ENCODE results near the gene BICDL1.

The BICDL1 gene

DNA sequence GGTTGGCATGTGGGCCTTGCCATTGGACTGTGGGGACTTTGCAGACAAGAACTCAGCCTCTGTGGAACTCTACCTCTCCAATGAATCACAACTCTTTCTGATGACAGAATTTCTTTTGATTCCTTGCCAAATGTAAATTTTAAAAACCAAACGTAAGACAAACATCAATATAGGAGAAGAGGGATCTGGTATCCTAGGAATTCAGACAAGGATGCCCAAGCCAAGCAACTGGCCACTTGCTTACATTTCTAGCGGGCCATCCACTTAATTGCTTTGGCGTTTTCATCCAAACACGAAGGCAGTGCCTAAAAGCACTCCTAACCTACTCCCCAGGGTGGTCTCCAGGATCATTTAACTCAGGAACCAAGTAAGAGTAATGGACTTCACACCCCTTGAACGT is 150.9 kb downstream of the BICDL1 start:
- Histone ChIP-seq H3K14ac (ENCODE audit: low read length) (no peak overlapping the region), H2AK5ac (ENCODE audit: low read length) (no peak overlapping the region), H3K36me3 (ENCODE audit: control insufficient read depth in 1 of 2, insufficient read depth in 2 of 2, low read length in 2 of 2) (peaks cover 76 to 81% of the 10 kb centered on the region in 2 experiments), H3K4me3 (ENCODE audit: low read depth, low read length) (no peak overlapping the region), H3K79me1 (ENCODE audit: low read length) (no peaks in the 10 kb centered on the region), H3K9me3 (ENCODE audit: insufficient read depth, low read depth, low read length) (peaks cover 4% of the 10 kb centered on the region), H2BK12ac (ENCODE audit: low read length) (no peak overlapping the region), H3K9ac (ENCODE audit: low read length) (no peak overlapping the region), H3K18ac (ENCODE audit: low read length) (no peak overlapping the region), H4K8ac (ENCODE audit: low read depth, low read length) (no peak overlapping the region), H3K27me3 (ENCODE audit: insufficient read depth, low read length) (no peaks in the 10 kb centered on the region), H2BK120ac (ENCODE audit: insufficient read depth, low read length, poor library complexity) (no peak overlapping the region), H2AFZ (ENCODE audit: insufficient read depth, low read length, poor library complexity) (no peak overlapping the region), H3K23ac (ENCODE audit: low read length) (no peak overlapping the region), H2BK5ac (ENCODE audit: low read depth, low read length, poor library complexity) (no peak overlapping the region), H3K4me1 (ENCODE audit: control insufficient read depth in 1 of 2, insufficient read depth in 2 of 2, low read length in 2 of 2) (peaks cover 0 to 3% of the 10 kb centered on the region in 2 experiments), H4K91ac (ENCODE audit: low read depth, low read length) (no peak overlapping the region), H3K4me2 (ENCODE audit: low read length) (no peak overlapping the region), H3K27ac (ENCODE audit: low read depth, low read length) (no peak overlapping the region), H3K79me2 (ENCODE audit: control insufficient read depth, insufficient read depth, low read length, poor library complexity) (no peaks in the 10 kb centered on the region), H4K12ac (ENCODE audit: low read depth, low read length) (no peak overlapping the region), H3K4ac (ENCODE audit: low read depth, low read length) (no peak overlapping the region)
- no CpG with 5 or more reads among the region's 5 CpGs for WGBS (ENCODE audit: extremely low coverage, insufficient coverage, insufficient read length)
- DNase-seq, result no peak

DNA sequence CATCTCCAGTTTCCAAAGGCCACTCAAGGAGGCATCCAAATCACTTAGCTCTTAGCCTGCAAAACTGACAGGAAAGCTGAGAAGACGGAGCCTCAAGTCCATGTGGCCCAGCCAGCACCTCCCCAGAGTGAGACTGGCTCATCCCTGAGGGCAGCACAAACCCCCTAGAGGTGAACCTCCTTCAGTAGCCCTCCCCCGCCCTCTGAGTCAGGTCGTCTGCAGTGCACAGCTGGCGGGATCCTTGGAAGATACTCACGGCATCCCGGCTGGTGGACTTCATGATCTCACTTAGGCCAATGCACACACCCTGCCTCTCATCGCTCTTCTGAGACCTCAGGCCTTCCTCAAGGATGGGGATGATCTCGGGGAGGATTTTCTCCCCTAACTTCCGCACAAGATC is 151.6 kb downstream of the BICDL1 start:
- Histone ChIP-seq H2BK120ac (ENCODE audit: insufficient read depth, low read length, poor library complexity) (no peak overlapping the region), H4K91ac (ENCODE audit: low read depth, low read length) (no peak overlapping the region), H3K4me3 (ENCODE audit: low read depth, low read length) (no peak overlapping the region), H2BK12ac (ENCODE audit: low read length) (no peak overlapping the region), H3K79me2 (ENCODE audit: control insufficient read depth, insufficient read depth, low read length, poor library complexity) (no peaks in the 10 kb centered on the region), H4K8ac (ENCODE audit: low read depth, low read length) (no peak overlapping the region), H3K4ac (ENCODE audit: low read depth, low read length) (no peak overlapping the region), H3K23ac (ENCODE audit: low read length) (no peak overlapping the region), H3K9ac (ENCODE audit: low read length) (no peak overlapping the region), H4K12ac (ENCODE audit: low read depth, low read length) (no peak overlapping the region), H3K14ac (ENCODE audit: low read length) (no peak overlapping the region), H3K27me3 (ENCODE audit: insufficient read depth, low read length) (no peaks in the 10 kb centered on the region), H3K4me1 (ENCODE audit: control insufficient read depth in 1 of 2, insufficient read depth in 2 of 2, low read length in 2 of 2) (peaks cover 0 to 3% of the 10 kb centered on the region in 2 experiments), H3K4me2 (ENCODE audit: low read length) (no peak overlapping the region), H2BK5ac (ENCODE audit: low read depth, low read length, poor library complexity) (no peak overlapping the region), H3K27ac (ENCODE audit: low read depth, low read length) (no peak overlapping the region), H3K79me1 (ENCODE audit: low read length) (no peaks in the 10 kb centered on the region), H3K36me3 (ENCODE audit: control insufficient read depth in 1 of 2, insufficient read depth in 2 of 2, low read length in 2 of 2) (peaks cover 78 to 82% of the 10 kb centered on the region in 2 experiments), H3K9me3 (ENCODE audit: insufficient read depth, low read depth, low read length) (peaks cover 4% of the 10 kb centered on the region), H3K18ac (ENCODE audit: low read length) (no peak overlapping the region), H2AK5ac (ENCODE audit: low read length) (no peak overlapping the region), H2AFZ (ENCODE audit: insufficient read depth, low read length, poor library complexity) (no peak overlapping the region)
- no peak for DNase-seq
- no CpG with 5 or more reads among the region's 9 CpGs for WGBS (ENCODE audit: extremely low coverage, insufficient coverage, insufficient read length)

DNA sequence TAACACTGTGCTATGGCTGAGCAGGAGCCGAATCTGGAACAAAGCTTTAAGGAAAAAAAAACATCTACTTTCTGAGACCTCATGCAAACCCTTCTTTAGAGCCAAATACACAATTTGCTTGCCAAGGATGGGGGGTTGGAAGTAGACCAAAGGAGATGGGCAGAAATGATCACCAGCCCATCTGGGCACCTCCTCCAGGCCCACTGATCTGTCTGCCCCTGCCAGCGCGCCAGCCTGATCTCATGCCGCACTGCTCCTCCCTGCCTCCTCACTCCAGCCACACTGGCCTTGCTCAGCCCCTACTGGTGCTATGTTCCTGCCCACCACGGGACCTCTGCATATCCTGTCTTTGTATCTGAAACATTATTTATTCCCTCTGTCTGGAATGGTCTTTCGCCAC is 152.3 kb downstream of the BICDL1 start:
- no peak overlapping the region for H2BK12ac ChIP-seq (ENCODE audit: low read length)

DNA sequence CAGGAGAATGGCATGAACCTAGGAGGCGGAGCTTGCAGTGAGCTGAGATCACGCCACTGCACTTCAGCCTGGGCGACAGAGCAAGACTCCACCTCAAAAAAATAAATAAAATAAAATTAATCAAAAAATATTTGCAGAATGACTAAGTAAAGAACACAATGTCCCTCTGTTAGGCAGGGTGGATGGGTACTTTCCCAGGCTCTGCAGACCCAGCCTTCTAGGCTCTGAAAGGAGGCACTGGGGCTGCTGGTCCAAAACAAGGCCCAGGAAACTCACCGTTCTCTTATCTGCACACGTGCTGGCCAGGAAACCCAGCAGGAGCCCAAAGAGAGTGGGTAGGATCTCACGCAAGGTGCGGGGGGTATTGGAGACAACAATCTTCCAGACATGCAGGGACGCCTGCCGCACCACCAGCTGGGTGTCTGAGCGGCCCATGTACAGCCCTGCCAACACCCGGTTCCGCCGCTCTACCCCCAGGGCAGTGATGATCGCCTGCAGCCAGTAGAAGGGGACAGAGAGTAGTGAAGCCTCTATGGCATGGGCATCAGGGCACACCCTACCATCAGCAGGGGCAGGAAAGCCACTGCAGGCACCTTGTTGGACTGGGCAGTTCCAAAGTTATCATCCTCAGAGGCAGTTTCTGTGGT is 153.3 kb downstream of the BICDL1 start:
- H2BK12ac ChIP-seq (ENCODE audit: low read length), result no peak overlapping the region
- no peaks in the 10 kb centered on the region for H3K79me2 ChIP-seq (ENCODE audit: control insufficient read depth, insufficient read depth, low read length, poor library complexity)
- no peaks in the 10 kb centered on the region for H3K79me1 ChIP-seq (ENCODE audit: low read length)
- H3K23ac ChIP-seq (ENCODE audit: low read length), result no peak overlapping the region
- H3K36me3 ChIP-seq (ENCODE audit: control insufficient read depth in 1 of 2, insufficient read depth in 2 of 2, low read length in 2 of 2), result peaks cover 77 to 79% of the 10 kb centered on the region in 2 experiments
- H3K18ac ChIP-seq (ENCODE audit: low read length), result no peak overlapping the region
- no peak for DNase-seq
- H2AK5ac ChIP-seq (ENCODE audit: low read length), result no peak overlapping the region
- H2AFZ ChIP-seq (ENCODE audit: insufficient read depth, low read length, poor library complexity), result no peak overlapping the region
- no peak overlapping the region for H4K12ac ChIP-seq (ENCODE audit: low read depth, low read length)
- no peak overlapping the region for H3K4me2 ChIP-seq (ENCODE audit: low read length)
- no peak overlapping the region for H4K91ac ChIP-seq (ENCODE audit: low read depth, low read length)
- no peak overlapping the region for H3K9ac ChIP-seq (ENCODE audit: low read length)
- no peaks in the 10 kb centered on the region for H3K4me1 ChIP-seq (ENCODE audit: control insufficient read depth in 1 of 2, insufficient read depth in 2 of 2, low read length in 2 of 2)
- WGBS (ENCODE audit: extremely low coverage, insufficient coverage, insufficient read length), result no CpG with 5 or more reads among the region's 14 CpGs
- H3K4me3 ChIP-seq (ENCODE audit: low read depth, low read length), result no peak overlapping the region
- H2BK120ac ChIP-seq (ENCODE audit: insufficient read depth, low read length, poor library complexity), result no peak overlapping the region
- H4K8ac ChIP-seq (ENCODE audit: low read depth, low read length), result no peak overlapping the region
- no peak overlapping the region for H3K27ac ChIP-seq (ENCODE audit: low read depth, low read length)
- H3K27me3 ChIP-seq (ENCODE audit: insufficient read depth, low read length), result no peaks in the 10 kb centered on the region
- no peak overlapping the region for H2BK5ac ChIP-seq (ENCODE audit: low read depth, low read length, poor library complexity)
- no peak overlapping the region for H3K4ac ChIP-seq (ENCODE audit: low read depth, low read length)
- peaks cover 4% of the 10 kb centered on the region for H3K9me3 ChIP-seq (ENCODE audit: insufficient read depth, low read depth, low read length)
- no peak overlapping the region for H3K14ac ChIP-seq (ENCODE audit: low read length)

More for the DNA sequence above, 152.3 kb downstream of the BICDL1 start:
- H3K18ac ChIP-seq (ENCODE audit: low read length), result no peak overlapping the region
- H3K4me1 ChIP-seq (ENCODE audit: control insufficient read depth in 1 of 2, insufficient read depth in 2 of 2, low read length in 2 of 2), result peaks cover 0 to 3% of the 10 kb centered on the region in 2 experiments
- H3K4me3 ChIP-seq (ENCODE audit: low read depth, low read length), result no peak overlapping the region
- H3K36me3 ChIP-seq (ENCODE audit: control insufficient read depth in 1 of 2, insufficient read depth in 2 of 2, low read length in 2 of 2), result peaks cover 79% of the 10 kb centered on the region in 2 experiments
- no peak overlapping the region for H4K91ac ChIP-seq (ENCODE audit: low read depth, low read length)
- no peak overlapping the region for H2BK120ac ChIP-seq (ENCODE audit: insufficient read depth, low read length, poor library complexity)
- no peak overlapping the region for H3K14ac ChIP-seq (ENCODE audit: low read length)
- no peak overlapping the region for H2AK5ac ChIP-seq (ENCODE audit: low read length)
- H2BK5ac ChIP-seq (ENCODE audit: low read depth, low read length, poor library complexity), result no peak overlapping the region
- WGBS (ENCODE audit: extremely low coverage, insufficient coverage, insufficient read length), result no CpG with 5 or more reads among the region's 6 CpGs
- no peaks in the 10 kb centered on the region for H3K79me2 ChIP-seq (ENCODE audit: control insufficient read depth, insufficient read depth, low read length, poor library complexity)
- H4K8ac ChIP-seq (ENCODE audit: low read depth, low read length), result no peak overlapping the region
- no peaks in the 10 kb centered on the region for H3K79me1 ChIP-seq (ENCODE audit: low read length)
- no peak for DNase-seq
- H3K4ac ChIP-seq (ENCODE audit: low read depth, low read length), result no peak overlapping the region
- H4K12ac ChIP-seq (ENCODE audit: low read depth, low read length), result no peak overlapping the region
- H3K4me2 ChIP-seq (ENCODE audit: low read length), result no peak overlapping the region
- no peak overlapping the region for H2AFZ ChIP-seq (ENCODE audit: insufficient read depth, low read length, poor library complexity)
- H3K27ac ChIP-seq (ENCODE audit: low read depth, low read length), result no peak overlapping the region
- no peak overlapping the region for H3K23ac ChIP-seq (ENCODE audit: low read length)
- H3K9me3 ChIP-seq (ENCODE audit: insufficient read depth, low read depth, low read length), result peaks cover 4% of the 10 kb centered on the region
- H3K27me3 ChIP-seq (ENCODE audit: insufficient read depth, low read length), result no peaks in the 10 kb centered on the region
- no peak overlapping the region for H3K9ac ChIP-seq (ENCODE audit: low read length)

All from trophoblast cell (in vitro differentiated cells and primary cell).